Esophagus squamous epithelium (tissue), 4 donors: ENCODE results near the gene CDKL2.

ENCODE experiments used
- POLR2A ChIP-seq, 4 donors: fragments of 450-650 bp; IDR thresholded peaks; one replicate each; pipeline ENCODE4 v1.6.1; 2017; ENCODE audit warnings: antibody characterized with exemption in 4 of 4, mild to moderate bottlenecking in 4 of 4, moderate library complexity in 3 of 4
- TF ChIP-seq, protein P1 (sequence below), 6 experiments: fragments of 450-650 bp in 4 of 6; fragments of 200-600 bp in 2 of 6; sonication (generic) in 2 of 6; IDR thresholded peaks; one replicate each; pipeline ENCODE4 v1.5.1; 2016 to 2019; ENCODE audit warnings: antibody characterized with exemption in 6 of 6, mild to moderate bottlenecking in 4 of 6, moderate library complexity in 4 of 6

- TF ChIP-seq, protein P1, sequence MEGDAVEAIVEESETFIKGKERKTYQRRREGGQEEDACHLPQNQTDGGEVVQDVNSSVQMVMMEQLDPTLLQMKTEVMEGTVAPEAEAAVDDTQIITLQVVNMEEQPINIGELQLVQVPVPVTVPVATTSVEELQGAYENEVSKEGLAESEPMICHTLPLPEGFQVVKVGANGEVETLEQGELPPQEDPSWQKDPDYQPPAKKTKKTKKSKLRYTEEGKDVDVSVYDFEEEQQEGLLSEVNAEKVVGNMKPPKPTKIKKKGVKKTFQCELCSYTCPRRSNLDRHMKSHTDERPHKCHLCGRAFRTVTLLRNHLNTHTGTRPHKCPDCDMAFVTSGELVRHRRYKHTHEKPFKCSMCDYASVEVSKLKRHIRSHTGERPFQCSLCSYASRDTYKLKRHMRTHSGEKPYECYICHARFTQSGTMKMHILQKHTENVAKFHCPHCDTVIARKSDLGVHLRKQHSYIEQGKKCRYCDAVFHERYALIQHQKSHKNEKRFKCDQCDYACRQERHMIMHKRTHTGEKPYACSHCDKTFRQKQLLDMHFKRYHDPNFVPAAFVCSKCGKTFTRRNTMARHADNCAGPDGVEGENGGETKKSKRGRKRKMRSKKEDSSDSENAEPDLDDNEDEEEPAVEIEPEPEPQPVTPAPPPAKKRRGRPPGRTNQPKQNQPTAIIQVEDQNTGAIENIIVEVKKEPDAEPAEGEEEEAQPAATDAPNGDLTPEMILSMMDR (IDR thresholded peaks at IDR 0.05): no peak
- TF ChIP-seq POLR2A (IDR thresholded peaks at IDR 0.05): no peak
Measured at GRCh38 chr4:75547647-75548387, 82.5 kb downstream of the CDKL2 start.
